ENCODE measurements around the gene PPEF1. TPM values are rescaled to one million over a fixed set of nuclear protein-coding genes. Genes with fewer than 3 reads are reported as not detected.
"Not testable (repeated sequence)": the region's sequence is repeated elsewhere in the genome, so short reads cannot be mapped to it uniquely, and the experiment has no call there.

PPEF1 gene
- total RNA-seq, 2 experiments from 2014 or later = not detected

DNA sequence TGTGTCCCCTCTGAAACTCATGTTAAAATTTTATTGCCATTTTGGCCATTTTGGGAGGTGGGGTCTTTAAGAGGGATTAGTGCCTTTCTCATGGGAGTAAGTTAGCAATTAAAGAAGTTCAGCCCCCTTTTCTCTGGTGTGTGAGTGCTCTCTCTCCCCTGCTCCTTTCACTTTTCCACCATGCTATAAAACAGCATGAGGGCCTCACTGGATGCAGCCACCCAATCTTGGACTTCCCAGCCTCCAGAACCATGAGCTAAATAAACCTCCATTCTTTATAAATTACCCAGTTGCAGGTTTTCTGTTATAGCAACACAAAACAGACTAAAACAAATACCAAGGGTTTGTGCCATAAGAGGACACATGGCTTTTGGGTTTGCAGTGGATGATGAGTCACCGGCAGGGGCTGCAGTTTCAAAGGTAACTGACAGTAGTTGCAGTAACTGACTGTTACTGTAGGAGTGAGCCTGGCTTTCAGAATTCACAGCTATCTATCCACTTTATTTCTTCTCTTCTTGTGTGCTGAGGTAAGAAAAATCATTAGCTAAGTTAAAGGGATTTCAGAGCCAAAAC, 121.5 kb downstream of the PPEF1 start:
- H4K20me1 ChIP-seq (ENCODE audit: insufficient read depth, low read length) = no peaks in the 10 kb centered on the region
- intact Hi-C loops (cut with micrococcal nuclease; ENCODE audit: unreplicated experiment) = no loop called here
- H3K9me3 ChIP-seq (ENCODE audit: low read length) = no peaks in the 10 kb centered on the region
- H3K9me2 ChIP-seq (ENCODE audit: insufficient read depth, low read length) = no peaks in the 10 kb centered on the region
- no peaks in the 10 kb centered on the region for H3K79me2 ChIP-seq (ENCODE audit: insufficient read depth, low read depth, low read length)
- H3K4me1 ChIP-seq (ENCODE audit: insufficient read depth, low read length, poor library complexity, severe bottlenecking) = no peaks in the 10 kb centered on the region
- H3K36me3 ChIP-seq (ENCODE audit: insufficient read depth, low read length) = no peaks in the 10 kb centered on the region
- H3K4me2 ChIP-seq (ENCODE audit: low read length) = no peak overlapping the region
- TF ChIP-seq, protein P1, sequence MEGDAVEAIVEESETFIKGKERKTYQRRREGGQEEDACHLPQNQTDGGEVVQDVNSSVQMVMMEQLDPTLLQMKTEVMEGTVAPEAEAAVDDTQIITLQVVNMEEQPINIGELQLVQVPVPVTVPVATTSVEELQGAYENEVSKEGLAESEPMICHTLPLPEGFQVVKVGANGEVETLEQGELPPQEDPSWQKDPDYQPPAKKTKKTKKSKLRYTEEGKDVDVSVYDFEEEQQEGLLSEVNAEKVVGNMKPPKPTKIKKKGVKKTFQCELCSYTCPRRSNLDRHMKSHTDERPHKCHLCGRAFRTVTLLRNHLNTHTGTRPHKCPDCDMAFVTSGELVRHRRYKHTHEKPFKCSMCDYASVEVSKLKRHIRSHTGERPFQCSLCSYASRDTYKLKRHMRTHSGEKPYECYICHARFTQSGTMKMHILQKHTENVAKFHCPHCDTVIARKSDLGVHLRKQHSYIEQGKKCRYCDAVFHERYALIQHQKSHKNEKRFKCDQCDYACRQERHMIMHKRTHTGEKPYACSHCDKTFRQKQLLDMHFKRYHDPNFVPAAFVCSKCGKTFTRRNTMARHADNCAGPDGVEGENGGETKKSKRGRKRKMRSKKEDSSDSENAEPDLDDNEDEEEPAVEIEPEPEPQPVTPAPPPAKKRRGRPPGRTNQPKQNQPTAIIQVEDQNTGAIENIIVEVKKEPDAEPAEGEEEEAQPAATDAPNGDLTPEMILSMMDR (conservative IDR thresholded peaks at IDR 0.05; ENCODE audit: low read length) = no peak
- no peak for TF ChIP-seq EZH2phosphoT487 (IDR thresholded peaks at IDR 0.05; ENCODE audit: borderline replicate concordance, low read depth, low read length)
- CTCF ChIA-PET (ENCODE audit: unreplicated experiment) = no interaction called here
- no peak overlapping the region for H3K4me3 ChIP-seq (ENCODE audit: low read depth, low read length, poor library complexity, severe bottlenecking)
- H2AFZ ChIP-seq (ENCODE audit: low read length) = no peak overlapping the region
- DNase-seq (ENCODE audit: low spot score) = no peak
- BruUV-seq (replicated peaks) = no TSS peak
- POLR2A ChIA-PET = no interaction called here
- H3K27ac ChIP-seq (ENCODE audit: low read depth, low read length, poor library complexity, severe bottlenecking) = no peak overlapping the region

DNA sequence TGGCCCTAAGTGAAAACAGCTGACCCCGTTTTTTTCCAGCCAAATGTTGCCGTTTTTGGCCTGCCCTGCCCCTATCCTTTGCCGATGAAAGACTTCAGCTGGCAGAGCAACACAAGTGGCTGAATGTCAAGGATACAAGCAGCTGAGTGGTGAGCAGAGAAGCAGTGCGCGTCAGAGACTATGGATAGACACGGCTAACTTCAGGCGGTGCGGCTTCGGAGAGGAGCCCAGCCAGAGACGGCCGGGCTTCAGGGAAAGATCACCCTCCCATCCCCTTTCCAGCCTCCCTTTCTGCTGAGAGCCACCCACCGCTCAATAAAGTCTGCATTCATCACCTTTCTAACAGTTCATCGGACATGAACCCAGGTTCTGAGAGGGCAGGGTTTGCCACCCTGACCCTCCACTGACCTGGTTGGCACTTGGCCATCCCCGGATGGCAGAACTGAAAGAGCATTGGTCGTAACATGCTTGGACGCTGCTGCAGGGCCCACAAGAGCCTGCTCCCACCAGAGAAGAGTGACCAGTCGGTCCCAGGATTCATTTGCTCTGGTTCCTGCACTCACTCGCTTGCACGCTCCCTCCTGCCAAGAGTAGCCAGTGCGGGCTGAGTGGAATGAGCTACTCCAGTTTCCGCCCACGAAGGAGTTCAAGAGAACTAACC, 125.8 kb downstream of the PPEF1 start:
- TF ChIP-seq, protein P1 (conservative IDR thresholded peaks at IDR 0.05; ENCODE audit: low read length) = no peak
- no peak for TF ChIP-seq EZH2phosphoT487 (IDR thresholded peaks at IDR 0.05; ENCODE audit: borderline replicate concordance, low read depth, low read length)
- Histone ChIP-seq H3K79me2 (ENCODE audit: insufficient read depth, low read depth, low read length) (no peaks in the 10 kb centered on the region), H3K27ac (ENCODE audit: low read depth, low read length, poor library complexity, severe bottlenecking) (no peak overlapping the region), H3K9me3 (ENCODE audit: low read length) (no peaks in the 10 kb centered on the region), H3K9me2 (ENCODE audit: insufficient read depth, low read length) (no peaks in the 10 kb centered on the region), H3K4me1 (ENCODE audit: insufficient read depth, low read length, poor library complexity, severe bottlenecking) (no peaks in the 10 kb centered on the region), H3K4me3 (ENCODE audit: low read depth, low read length, poor library complexity, severe bottlenecking) (no peak overlapping the region), H2AFZ (ENCODE audit: low read length) (no peak overlapping the region), H3K36me3 (ENCODE audit: insufficient read depth, low read length) (no peaks in the 10 kb centered on the region), H4K20me1 (ENCODE audit: insufficient read depth, low read length) (no peaks in the 10 kb centered on the region), H3K4me2 (ENCODE audit: low read length) (no peak overlapping the region)
- intact Hi-C loops (cut with micrococcal nuclease; ENCODE audit: unreplicated experiment) = no loop called here
- BruUV-seq (replicated peaks) = no TSS peak
- CTCF ChIA-PET (ENCODE audit: unreplicated experiment) = no interaction called here
- DNase-seq (ENCODE audit: low spot score) = no peak
- POLR2A ChIA-PET = no interaction called here

DNA sequence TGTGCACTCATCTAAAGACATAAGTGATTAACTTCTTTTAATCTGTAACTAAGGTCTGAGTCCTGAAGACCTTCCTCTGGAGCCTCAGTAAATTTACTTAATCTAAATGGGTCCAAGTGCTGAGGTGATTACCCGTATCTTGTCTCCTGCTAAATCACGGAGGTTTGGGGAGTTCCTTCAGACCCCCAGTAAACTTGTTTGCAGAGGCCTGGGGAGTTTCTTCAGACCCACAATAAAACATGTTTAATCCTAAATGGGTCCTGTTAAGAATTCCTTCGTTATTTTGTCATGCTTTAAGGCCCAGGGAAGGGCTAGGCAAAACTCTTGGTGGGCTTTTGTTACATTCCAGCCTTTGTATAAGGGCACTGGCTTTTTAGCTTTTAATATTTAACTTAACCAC, 140.5 kb downstream of the PPEF1 start:
- POLR2A ChIA-PET; H3K4me1 ChIP-seq (ENCODE audit: insufficient read depth, low read length, poor library complexity, severe bottlenecking); H3K9me3 ChIP-seq (ENCODE audit: low read length); H3K4me2 ChIP-seq (ENCODE audit: low read length); H3K79me2 ChIP-seq (ENCODE audit: insufficient read depth, low read depth, low read length); intact Hi-C loops (cut with micrococcal nuclease; ENCODE audit: unreplicated experiment); DNase-seq (ENCODE audit: low spot score); H2AFZ ChIP-seq (ENCODE audit: low read length); CTCF ChIA-PET (ENCODE audit: unreplicated experiment); H3K9me2 ChIP-seq (ENCODE audit: insufficient read depth, low read length); BruUV-seq (replicated peaks); H3K36me3 ChIP-seq (ENCODE audit: insufficient read depth, low read length); H3K4me3 ChIP-seq (ENCODE audit: low read depth, low read length, poor library complexity, severe bottlenecking); H3K27ac ChIP-seq (ENCODE audit: low read depth, low read length, poor library complexity, severe bottlenecking); H4K20me1 ChIP-seq (ENCODE audit: insufficient read depth, low read length): not testable (repeated sequence)
